ENCODE data around the gene CABLES1.

DNA sequence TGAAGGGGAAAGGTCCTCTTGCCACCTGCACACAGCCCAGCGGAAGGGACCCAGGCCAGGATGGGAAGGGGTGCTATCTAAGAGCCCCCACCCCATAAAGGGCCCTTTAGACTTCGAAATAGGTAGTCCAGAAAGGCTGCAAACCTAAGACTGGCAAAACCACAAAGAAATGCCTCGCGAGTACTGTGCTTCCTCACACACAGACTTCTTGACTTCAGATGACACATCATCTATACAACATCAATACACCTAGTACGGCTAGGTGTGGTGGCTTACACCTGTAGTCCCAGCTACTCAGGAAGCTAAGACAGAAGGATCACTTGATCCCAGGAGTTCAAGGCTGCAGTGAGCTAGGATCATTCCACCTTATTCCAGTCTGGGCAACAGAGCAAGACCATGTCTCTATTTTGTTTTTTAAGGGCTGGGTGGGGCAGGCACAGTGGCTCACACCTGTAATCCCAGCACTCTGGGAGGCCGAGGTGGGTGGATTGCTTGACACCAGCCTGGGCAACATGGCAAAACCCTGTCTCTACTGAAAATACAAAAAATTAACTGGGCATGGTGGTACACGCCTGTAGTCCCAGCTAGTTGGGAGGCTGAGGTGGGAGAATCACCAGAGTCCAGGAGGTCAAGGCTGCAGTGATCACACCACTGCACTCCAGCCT is 125.8 kb downstream of the CABLES1 start:
- TF ChIP-seq, protein P1, sequence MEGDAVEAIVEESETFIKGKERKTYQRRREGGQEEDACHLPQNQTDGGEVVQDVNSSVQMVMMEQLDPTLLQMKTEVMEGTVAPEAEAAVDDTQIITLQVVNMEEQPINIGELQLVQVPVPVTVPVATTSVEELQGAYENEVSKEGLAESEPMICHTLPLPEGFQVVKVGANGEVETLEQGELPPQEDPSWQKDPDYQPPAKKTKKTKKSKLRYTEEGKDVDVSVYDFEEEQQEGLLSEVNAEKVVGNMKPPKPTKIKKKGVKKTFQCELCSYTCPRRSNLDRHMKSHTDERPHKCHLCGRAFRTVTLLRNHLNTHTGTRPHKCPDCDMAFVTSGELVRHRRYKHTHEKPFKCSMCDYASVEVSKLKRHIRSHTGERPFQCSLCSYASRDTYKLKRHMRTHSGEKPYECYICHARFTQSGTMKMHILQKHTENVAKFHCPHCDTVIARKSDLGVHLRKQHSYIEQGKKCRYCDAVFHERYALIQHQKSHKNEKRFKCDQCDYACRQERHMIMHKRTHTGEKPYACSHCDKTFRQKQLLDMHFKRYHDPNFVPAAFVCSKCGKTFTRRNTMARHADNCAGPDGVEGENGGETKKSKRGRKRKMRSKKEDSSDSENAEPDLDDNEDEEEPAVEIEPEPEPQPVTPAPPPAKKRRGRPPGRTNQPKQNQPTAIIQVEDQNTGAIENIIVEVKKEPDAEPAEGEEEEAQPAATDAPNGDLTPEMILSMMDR (IDR thresholded peaks at IDR 0.05 in 4 of 5, conservative IDR thresholded peaks at IDR 0.05 in 1 of 5): no peak
- no peak for TF ChIP-seq POLR2A (IDR thresholded peaks at IDR 0.05)
